ENCODE measurements around the gene HBP1.

DNA sequence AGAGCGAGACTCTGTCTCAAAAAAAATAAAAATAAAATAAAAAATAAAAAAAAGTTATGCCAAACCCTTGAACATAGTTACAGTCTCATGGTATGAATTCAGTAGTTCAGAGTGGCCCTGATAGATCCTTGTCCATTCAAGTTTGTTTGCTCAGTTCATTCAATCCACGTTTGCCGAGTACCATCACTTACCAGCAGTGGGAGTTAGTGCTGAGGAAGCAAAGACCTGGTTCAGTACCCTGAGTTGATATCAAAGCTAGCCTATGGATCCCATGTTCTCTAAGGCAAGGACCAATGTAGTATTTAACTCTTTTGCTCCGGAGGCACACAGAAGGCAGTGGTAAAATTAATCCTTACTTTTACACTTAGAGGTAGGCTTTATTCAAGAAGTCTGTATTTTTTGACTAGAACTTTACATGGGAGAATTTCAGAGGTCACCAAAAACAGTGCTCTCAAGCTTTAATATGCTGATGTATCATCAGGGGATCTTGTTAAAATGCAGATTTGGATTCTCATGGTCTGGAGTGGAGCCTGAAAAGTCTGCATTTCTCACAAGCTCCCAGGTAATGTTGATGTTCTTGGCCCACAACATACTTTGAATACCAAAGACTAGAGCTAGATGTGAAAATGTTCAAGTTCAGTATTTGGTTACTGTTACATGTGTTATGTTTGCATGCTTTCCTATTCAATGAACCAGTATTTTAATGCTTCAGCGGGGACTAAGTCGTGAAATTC is 38.1 kb upstream of the HBP1 start:
- TF ChIP-seq CTCF (IDR thresholded peaks at IDR 0.05) (peak; percentile 13), EZH2 (IDR thresholded peaks at IDR 0.05) (no peak), EZH2phosphoT487 (IDR thresholded peaks at IDR 0.05) (no peak)
